Endothelial cell of umbilical vein (primary cell): Measurements from ENCODE around the gene OLA1. TPM values are rescaled to one million over a fixed set of nuclear protein-coding genes. Genes with fewer than 3 reads are reported as not detected.

Source experiments
- BruUV-seq: library from RNA; stranded (reverse); fragments of 400-500 nt; replicated peaks from 2 replicates; lab custom pipeline; 2021; lab: Mats Ljungman, UMichigan
- CTCF ChIA-PET: fragments of 300-600, 350-600 bp; sonication (Branson Sonifier 250); formaldehyde crosslinking; loops from one replicate; lab custom pipeline; 2021; ENCODE audit warnings: antibody characterized with exemption, inconsistent platforms; lab: Charles Lee
- POLR2A ChIA-PET: fragments of 300-600, 350-600 bp; sonication (Branson Sonifier 250); formaldehyde crosslinking; loops from one replicate; lab custom pipeline; 2021; ENCODE audit warnings: antibody characterized with exemption, inconsistent platforms; lab: Charles Lee
- DNase-seq: peaks from one replicate; pipeline ENCODE4 v3.0.0-alpha.2; 2011; ENCODE audit warnings: low read depth, low spot score
- FAIRE-seq: peaks from 2 replicates; lab custom pipeline; 2011; peaks lifted over from hg19 to GRCh38; lab: Jason Lieb, UNC
- H2AFZ ChIP-seq: 2 replicates; pipeline ENCODE4 v1.6.0; 2012; ENCODE audit warnings: low read depth, low read length, control low read depth, inconsistent platforms
- H3K27ac ChIP-seq: 2 replicates; pipeline ENCODE4 v1.5.1; 2011; ENCODE audit warnings: low read depth, mild to moderate bottlenecking, control low read depth, low read length, moderate library complexity; ENCODE audit not compliant: insufficient read depth
- H3K27me3 ChIP-seq, 2 experiments: 2 replicates each; pipeline versions ENCODE4 v1.6.0 to v1.6.1; 2011; ENCODE audit warnings: low read length in 2 of 2, mixed read lengths in 1 of 2; ENCODE audit not compliant: control insufficient read depth in 2 of 2, insufficient read depth in 2 of 2
- H3K36me3 ChIP-seq, 2 experiments: 2 replicates in 1 of 2; 3 replicates in 1 of 2; pipeline ENCODE4 v1.5.1; 2011; ENCODE audit warnings: low read length in 2 of 2, mild to moderate bottlenecking in 1 of 2, moderate library complexity in 1 of 2; ENCODE audit not compliant: control insufficient read depth in 2 of 2, insufficient read depth in 2 of 2; ENCODE audit errors: extremely low read depth in 1 of 2
- H3K4me1 ChIP-seq: 3 replicates; pipeline ENCODE4 v1.5.1; 2011; ENCODE audit warnings: mild to moderate bottlenecking, low read length; ENCODE audit not compliant: control insufficient read depth, insufficient read depth; ENCODE audit errors: extremely low read depth
- H3K4me2 ChIP-seq: 2 replicates; pipeline ENCODE4 v1.6.1; 2011; ENCODE audit warnings: low read length, control low read depth, mixed read lengths; ENCODE audit not compliant: insufficient read depth
- H3K4me3 ChIP-seq, 3 experiments: fragments of 200-600 bp in 1 of 3; sonication (generic), shearing (Covaris generic) in 1 of 3; replicated peaks in 1 of 3; 2 replicates each; pipeline ENCODE4 v1.5.1; 2011 to 2016; ENCODE audit warnings: control low read depth in 3 of 3, low read length in 3 of 3, mild to moderate bottlenecking in 2 of 3, inconsistent platforms in 1 of 3, low read depth in 1 of 3, moderate library complexity in 1 of 3; ENCODE audit not compliant: insufficient read depth in 1 of 3
- H3K79me2 ChIP-seq: 2 replicates; pipeline ENCODE4 v1.6.0; 2012; ENCODE audit warnings: low read length, inconsistent platforms; ENCODE audit not compliant: control insufficient read depth, insufficient read depth
- H3K9ac ChIP-seq: replicated peaks from 2 replicates; pipeline ENCODE3; 2011; ENCODE audit warnings: low read length, control low read depth; ENCODE audit not compliant: insufficient read depth; ENCODE audit errors: extremely low read depth
- H3K9me1 ChIP-seq: replicated peaks from 3 replicates; pipeline ENCODE4 v1.6.0; 2011; ENCODE audit warnings: mild to moderate bottlenecking, low read length; ENCODE audit not compliant: control insufficient read depth, insufficient read depth; ENCODE audit errors: extremely low read depth
- H3K9me3 ChIP-seq: replicated peaks from 2 replicates; pipeline ENCODE4 v1.5.1; 2012; ENCODE audit warnings: low read length, inconsistent platforms; ENCODE audit not compliant: control insufficient read depth, insufficient read depth
- H4K20me1 ChIP-seq: replicated peaks from 2 replicates; pipeline ENCODE3; 2011; ENCODE audit warnings: mild to moderate bottlenecking, low read length; ENCODE audit not compliant: control insufficient read depth, insufficient read depth; ENCODE audit errors: extremely low read depth
- CTCF ChIP-seq, 2 donors: IDR thresholded peaks; 1 replicate in 1 of 2; 2 replicates in 1 of 2; pipeline ENCODE4 v1.5.1; 2011; ENCODE audit warnings: low read length in 2 of 2, mild to moderate bottlenecking in 2 of 2, moderate library complexity in 2 of 2, control low read depth in 1 of 2, inconsistent platforms in 1 of 2, low read depth in 1 of 2; ENCODE audit not compliant: insufficient read depth in 1 of 2; ENCODE audit errors: extremely low read depth in 1 of 2
- EZH2 ChIP-seq: IDR thresholded peaks from 2 replicates; pipeline ENCODE4 v1.6.1; 2012; ENCODE audit warnings: borderline replicate concordance, low read depth, mild to moderate bottlenecking, moderate library complexity, low read length, inconsistent platforms; ENCODE audit not compliant: severe bottlenecking
- FOS ChIP-seq: IDR thresholded peaks from 2 replicates; pipeline ENCODE4 v1.6.1; 2011; ENCODE audit warnings: mild to moderate bottlenecking, low read length, moderate library complexity, borderline replicate concordance; ENCODE audit not compliant: insufficient read depth
- GATA2 ChIP-seq: IDR thresholded peaks from 2 replicates; pipeline ENCODE4 v1.7.0; 2011; ENCODE audit warnings: low read depth, mild to moderate bottlenecking, moderate library complexity, mixed read lengths, low read length; ENCODE audit not compliant: insufficient read length, insufficient read depth
- JUN ChIP-seq: IDR thresholded peaks from 2 replicates; pipeline ENCODE4 v1.6.1; 2011; ENCODE audit warnings: borderline replicate concordance, low read depth; ENCODE audit not compliant: insufficient read length, insufficient read depth
- MYC ChIP-seq: IDR thresholded peaks from one replicate; pipeline ENCODE4 v1.6.1; 2011; ENCODE audit warnings: mild to moderate bottlenecking, low read depth, low read length
- POLR2A ChIP-seq: IDR thresholded peaks from 2 replicates; pipeline ENCODE4 v1.6.1; 2012; ENCODE audit warnings: low read depth, mild to moderate bottlenecking, control low read depth, low read length
- POLR2AphosphoS5 ChIP-seq: IDR thresholded peaks from 2 replicates; pipeline ENCODE4 v1.6.1; 2012; ENCODE audit warnings: low read depth, mild to moderate bottlenecking, control low read depth, low read length, moderate library complexity; ENCODE audit not compliant: insufficient read depth
- dilution Hi-C: fragments of 300-500 bp; cut with MboI; formaldehyde crosslinking; loops from one replicate; pipeline ENCODE4 v1.15.0; 2019; ENCODE audit warnings: low sequenced_read_pairs; ENCODE audit not compliant: extremely low pct_ligation_motif_present
- intact Hi-C: fragments of 100-400 bp; cut with micrococcal nuclease; formaldehyde crosslinking; loops from one replicate; pipeline ENCODE4 v1.10.0; 2022
- polyA plus RNA-seq, 4 experiments: library from polyadenylated mRNA; depleted of rRNA in 3 of 4; stranded (reverse) in 3 of 4; unstranded in 1 of 4; fragments of >200 nt; gene quantifications; 2 replicates each; pipeline versions ENCODE4 v1.2.1 to v1.2.3, GENCODE V29; 2011 to 2012; ENCODE audit warnings: missing spikeins in 1 of 4
- total RNA-seq: library from RNA; stranded (reverse); gene quantifications from 2 replicates; pipeline ENCODE4 v1.2.3, GENCODE V29; 2021
- TF ChIP-seq, protein P1 (sequence below): IDR thresholded peaks from 2 replicates; pipeline ENCODE4 v1.6.1; 2011; ENCODE audit not compliant: insufficient read depth, insufficient read length

OLA1 gene
- total and polyA plus RNA-seq, 2 donors (not counting 3 experiments of a cell fraction or from before 2014, with no cell fraction given): 30.6 to 93.9 TPM

GRCh38 chr2:174086708-174087107 lies 161.6 kb downstream of the OLA1 start:
- Histone ChIP-seq H2AFZ (no peak overlapping the region), H3K27me3 (no peaks in the 10 kb centered on the region), H3K27ac (no peak overlapping the region), H4K20me1 (no peaks in the 10 kb centered on the region), H3K4me2 (no peak overlapping the region), H3K9ac (no peak overlapping the region), H3K9me3 (no peaks in the 10 kb centered on the region), H3K9me1 (no peaks in the 10 kb centered on the region), H3K79me2 (no peaks in the 10 kb centered on the region), H3K36me3 (no peaks in the 10 kb centered on the region), H3K4me3 (no peak overlapping the region), H3K4me1 (no peaks in the 10 kb centered on the region)
- dilution Hi-C loops (no loop called here), intact Hi-C loops (no loop called here)
- POLR2A ChIA-PET: no interaction called here
- no peak for FAIRE-seq
- TF ChIP-seq POLR2AphosphoS5 (no peak), POLR2A (no peak), JUN (no peak)
- CTCF ChIA-PET: no interaction called here
- DNase-seq: no peak
- BruUV-seq: no TSS peak

DNA sequence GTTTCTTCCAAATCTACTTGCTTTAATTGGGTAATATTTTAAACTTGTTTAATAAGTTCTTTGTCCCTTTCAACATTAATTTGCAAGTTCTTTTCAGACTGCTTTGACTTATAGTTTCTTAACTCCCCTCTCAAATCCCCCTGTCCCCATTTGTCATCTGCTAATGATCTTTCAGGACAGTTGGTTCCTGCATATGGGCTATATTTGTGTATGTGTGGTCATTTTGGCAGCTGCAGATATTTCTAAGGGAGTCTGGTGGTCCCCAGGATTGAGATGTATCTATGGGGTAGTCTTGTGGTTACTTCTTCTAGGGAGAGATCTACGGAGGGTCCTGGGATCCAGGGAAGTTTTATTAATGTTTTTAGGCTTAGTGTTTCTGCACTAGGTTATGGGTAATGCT lies 162.6 kb downstream of the OLA1 start:
- no peaks in the 10 kb centered on the region for H3K9me1 ChIP-seq
- H4K20me1 ChIP-seq: no peaks in the 10 kb centered on the region
- no peak overlapping the region for H3K4me3 ChIP-seq
- no peaks in the 10 kb centered on the region for H3K27me3 ChIP-seq
- no peaks in the 10 kb centered on the region for H3K9me3 ChIP-seq
- ChIA-PET CTCF (no interaction called here), POLR2A (no interaction called here)
- no peaks in the 10 kb centered on the region for H3K36me3 ChIP-seq
- H3K9ac ChIP-seq: no peak overlapping the region
- BruUV-seq: no TSS peak
- intact Hi-C loops: no loop called here
- DNase-seq (no peak), FAIRE-seq (no peak)
- no peak for TF ChIP-seq MYC
- no peak for TF ChIP-seq FOS
- TF ChIP-seq, protein P1, sequence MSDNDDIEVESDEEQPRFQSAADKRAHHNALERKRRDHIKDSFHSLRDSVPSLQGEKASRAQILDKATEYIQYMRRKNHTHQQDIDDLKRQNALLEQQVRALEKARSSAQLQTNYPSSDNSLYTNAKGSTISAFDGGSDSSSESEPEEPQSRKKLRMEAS: no peak
- no peak for TF ChIP-seq POLR2AphosphoS5
- TF ChIP-seq GATA2: no peak
- TF ChIP-seq CTCF (IDR thresholded peaks at IDR 0.05; ENCODE audit: extremely low read depth in 1 of 2, insufficient read depth in 1 of 2, low read depth in 1 of 2, low read length in 2 of 2): no peak
- TF ChIP-seq EZH2: no peak
- no peak for TF ChIP-seq JUN
- TF ChIP-seq POLR2A: no peak
- dilution Hi-C loops: no loop called here
- no peak overlapping the region for H2AFZ ChIP-seq
- H3K4me2 ChIP-seq: no peak overlapping the region
- no peaks in the 10 kb centered on the region for H3K79me2 ChIP-seq
- H3K27ac ChIP-seq: no peak overlapping the region
- no peaks in the 10 kb centered on the region for H3K4me1 ChIP-seq
